ENCODE data around the gene TXNRD3.

The TXNRD3 gene

GRCh38 chr3:126654571-126655383 lies at the start of gene TXNRD3:
Gene TXNRD3, minus strand, starts transcription at chr3:126655124.
- H3K4me3 ChIP-seq (ENCODE audit: low read depth, low read length): peak within 1 kb of the TSS; percentile 48
- no peak for DNase-seq (ENCODE audit: low read depth)
- no peak for TF ChIP-seq CTCF (IDR thresholded peaks at IDR 0.05; ENCODE audit: low read depth, low read length, missing control alignments)

GRCh38 chr3:126703512-126704493 lies 48.9 kb upstream of the TXNRD3 start, which contains the start of gene CHCHD6:
Gene CHCHD6, plus strand, starts transcription at chr3:126704240. Its CDS starts 73 bp downstream, at chr3:126704313.
- DNase-seq (ENCODE audit: low read depth): peak; percentile 89
- peak within 1 kb of the TSS; percentile 64 for H3K4me3 ChIP-seq (ENCODE audit: low read depth, low read length)
- TF ChIP-seq CTCF (IDR thresholded peaks at IDR 0.05; ENCODE audit: low read depth, low read length, missing control alignments): peak; percentile 37

GRCh38 chr3:126699011-126699410 lies 44.1 kb upstream of the TXNRD3 start:
- TF ChIP-seq CTCF (IDR thresholded peaks at IDR 0.05; ENCODE audit: low read depth, low read length, missing control alignments): no peak
- H3K4me3 ChIP-seq (ENCODE audit: low read depth, low read length): no peak overlapping the region
- no peak for DNase-seq (ENCODE audit: low read depth)

GRCh38 chr3:126696701-126697267 lies 41.9 kb upstream of the TXNRD3 start:
- no peak for TF ChIP-seq CTCF (IDR thresholded peaks at IDR 0.05; ENCODE audit: low read depth, low read length, missing control alignments)
- H3K4me3 ChIP-seq (ENCODE audit: low read depth, low read length): no peak overlapping the region
- no peak for DNase-seq (ENCODE audit: low read depth)

GRCh38 chr3:126693921-126694320 lies 39.0 kb upstream of the TXNRD3 start:
- TF ChIP-seq CTCF (IDR thresholded peaks at IDR 0.05; ENCODE audit: low read depth, low read length, missing control alignments): no peak
- DNase-seq (ENCODE audit: low read depth): no peak
- H3K4me3 ChIP-seq (ENCODE audit: low read depth, low read length): no peak overlapping the region

GRCh38 chr3:126692858-126693257 lies 37.9 kb upstream of the TXNRD3 start:
- no peak for DNase-seq (ENCODE audit: low read depth)
- H3K4me3 ChIP-seq (ENCODE audit: low read depth, low read length): no peak overlapping the region
- no peak for TF ChIP-seq CTCF (IDR thresholded peaks at IDR 0.05; ENCODE audit: low read depth, low read length, missing control alignments)
